Bone marrow (tissue), 2 donors: ENCODE data around the gene ELMO1.
A peak's percentile ranks its signal among the peaks of the same experiment; 100 is the strongest.

Experiments used
- DNase-seq, 2 donors: peaks; one replicate each; lab custom pipeline; 2025; lab: John Stamatoyannopoulos, UW

ELMO1 gene

DNA sequence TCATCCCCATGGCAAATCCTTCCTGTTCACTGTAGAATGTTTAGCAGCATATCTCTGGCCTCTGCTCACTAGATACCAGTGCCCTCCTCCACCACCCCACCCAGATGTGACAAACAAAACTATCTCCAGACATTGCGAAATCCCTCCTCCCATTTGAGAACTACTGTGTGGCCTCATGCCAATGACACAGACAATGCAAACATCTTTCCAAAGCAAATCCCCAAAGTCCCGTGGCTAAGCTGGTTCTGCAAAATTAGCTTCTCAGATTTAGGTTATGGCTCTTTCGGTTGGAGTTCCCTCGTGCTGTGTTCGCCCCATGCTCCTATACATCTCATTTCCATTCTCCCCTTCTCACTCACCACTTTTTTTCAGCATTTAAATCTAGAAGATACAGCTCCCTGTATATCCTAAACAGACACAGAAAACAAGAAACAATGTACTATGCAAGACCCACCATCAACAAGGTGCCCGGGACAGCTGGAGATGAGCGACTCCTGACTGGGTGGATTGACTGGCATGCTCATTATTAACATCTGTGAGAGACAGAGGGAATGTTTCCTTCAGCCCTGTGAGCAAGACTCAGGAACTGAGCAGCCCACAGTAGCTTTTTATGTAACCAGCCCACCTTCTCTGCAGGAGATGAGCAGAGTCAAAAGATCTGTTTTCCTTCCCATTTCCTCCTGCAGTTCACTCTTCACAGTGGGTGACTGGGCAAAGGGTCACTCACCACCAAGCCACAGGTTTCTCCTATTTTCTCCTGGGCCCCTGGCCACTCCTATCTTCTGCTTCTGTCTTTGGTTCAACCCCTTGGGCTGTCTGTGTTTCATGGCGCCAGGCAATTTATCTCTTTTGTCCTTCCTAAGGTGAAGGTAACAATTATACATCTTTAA, 498.7 kb downstream of the ELMO1 start:
- DNase-seq: peak in 1 of 2 donors; percentile 12

DNA sequence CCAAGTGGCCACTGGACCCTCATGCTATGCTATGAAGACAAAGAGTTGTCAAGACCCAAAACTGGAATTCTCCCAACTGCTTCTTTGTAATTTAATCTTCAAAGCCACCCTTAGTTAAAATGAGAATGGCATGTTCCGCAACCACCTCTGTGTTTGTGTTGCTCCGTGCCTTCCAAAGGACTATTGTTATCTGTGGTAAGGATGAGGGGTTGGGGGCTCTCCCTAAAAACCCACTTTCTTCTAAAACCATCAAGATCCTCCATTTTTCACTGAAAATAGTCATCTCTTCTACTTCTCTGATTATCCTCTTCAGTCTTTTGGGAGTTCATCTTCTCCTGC, 502.3 kb downstream of the ELMO1 start:
- no peak for DNase-seq

DNA sequence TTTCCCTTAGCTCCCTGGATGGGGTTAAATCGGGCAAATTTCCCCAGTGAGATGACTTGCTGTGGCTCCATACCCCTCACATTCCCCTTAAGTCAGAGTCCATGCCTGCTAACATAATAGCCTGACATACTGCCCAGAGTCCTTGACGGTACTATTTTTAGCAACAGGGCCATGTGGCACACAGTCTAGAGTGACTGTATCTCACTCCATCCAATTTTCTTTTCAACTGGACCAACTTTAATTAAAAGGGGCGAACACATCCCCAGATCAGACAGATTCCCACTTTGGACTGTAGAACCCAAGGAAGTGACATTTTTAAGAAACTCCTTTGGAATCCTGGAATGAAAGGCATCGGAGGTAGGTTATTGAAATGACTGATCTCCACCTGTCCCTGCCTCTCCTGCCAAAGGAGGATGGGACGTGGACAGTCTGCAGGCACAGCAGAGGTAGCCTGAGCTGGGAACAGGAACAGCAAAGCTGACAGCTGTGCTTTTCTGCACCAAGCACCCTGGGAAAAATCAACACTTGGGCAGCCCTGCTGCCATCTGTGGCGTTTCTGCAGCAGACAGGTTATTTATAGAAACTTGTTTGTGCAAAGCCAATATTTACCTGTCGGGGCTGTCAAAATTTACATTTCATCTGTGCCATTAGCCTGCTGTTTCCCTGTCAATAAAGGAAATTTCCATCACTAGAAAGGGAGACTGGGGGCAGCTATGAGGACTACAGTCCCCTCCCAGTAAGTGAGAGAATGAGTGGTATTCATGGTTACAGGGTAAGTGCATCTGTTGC, 502.9 kb downstream of the ELMO1 start:
- no peak for DNase-seq

DNA sequence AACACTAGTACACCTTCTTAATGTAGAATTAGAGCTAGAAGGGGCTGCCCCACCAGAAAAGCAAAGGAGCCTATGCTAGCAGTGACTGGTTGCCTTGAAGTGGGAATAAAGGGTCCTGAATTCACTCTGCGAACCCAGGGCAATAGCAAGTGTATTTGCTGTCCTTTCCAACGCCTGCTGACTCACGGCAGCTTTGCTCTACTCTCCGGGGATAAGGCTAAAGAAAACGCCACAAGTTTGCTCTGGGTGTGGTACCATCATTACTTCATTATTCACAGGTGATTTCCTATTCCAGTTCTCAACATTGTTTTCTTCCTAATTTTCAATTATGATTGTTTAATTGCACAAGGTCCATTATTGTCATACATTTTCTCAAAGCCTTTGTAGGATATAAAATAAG, 503.8 kb downstream of the ELMO1 start:
- DNase-seq: no peak

DNA sequence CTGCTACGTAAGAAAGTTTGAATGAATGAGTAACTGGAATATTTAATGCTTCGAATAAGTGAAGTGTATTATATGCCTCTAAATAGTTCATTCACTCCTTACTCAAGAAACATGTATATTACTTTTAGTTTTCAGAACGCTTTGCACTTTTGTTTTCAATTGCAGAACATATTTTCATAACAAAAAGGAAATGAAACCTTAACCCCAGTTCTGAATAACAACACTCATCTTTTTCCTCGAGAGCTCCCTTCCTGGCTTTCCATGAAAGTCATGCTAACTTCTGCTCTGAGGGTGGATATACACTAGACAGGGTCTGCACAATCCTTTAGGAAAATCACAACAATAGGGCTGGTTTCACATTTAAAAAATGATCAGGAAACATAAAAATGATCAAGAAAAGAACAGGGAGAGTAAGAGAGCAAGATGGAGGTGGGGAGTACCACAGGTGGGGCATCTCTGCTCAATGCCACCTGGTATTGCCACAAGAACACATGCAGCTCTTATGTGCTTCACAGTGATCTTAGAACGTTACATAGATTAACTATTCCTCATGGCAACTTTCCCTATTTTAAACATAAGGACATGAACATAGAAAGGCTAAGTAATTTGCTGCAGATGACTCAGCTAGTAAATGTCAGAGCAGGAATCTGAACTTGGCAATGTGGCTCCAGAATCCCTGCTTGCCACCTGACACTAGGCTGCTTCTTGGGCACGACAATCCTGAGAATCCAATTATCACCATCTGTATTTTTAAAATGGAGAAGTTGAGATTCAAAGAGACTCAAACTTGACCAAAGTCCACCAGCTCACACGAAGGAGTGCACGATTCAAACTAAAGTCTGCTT, 504.9 kb downstream of the ELMO1 start:
- no peak for DNase-seq

DNA sequence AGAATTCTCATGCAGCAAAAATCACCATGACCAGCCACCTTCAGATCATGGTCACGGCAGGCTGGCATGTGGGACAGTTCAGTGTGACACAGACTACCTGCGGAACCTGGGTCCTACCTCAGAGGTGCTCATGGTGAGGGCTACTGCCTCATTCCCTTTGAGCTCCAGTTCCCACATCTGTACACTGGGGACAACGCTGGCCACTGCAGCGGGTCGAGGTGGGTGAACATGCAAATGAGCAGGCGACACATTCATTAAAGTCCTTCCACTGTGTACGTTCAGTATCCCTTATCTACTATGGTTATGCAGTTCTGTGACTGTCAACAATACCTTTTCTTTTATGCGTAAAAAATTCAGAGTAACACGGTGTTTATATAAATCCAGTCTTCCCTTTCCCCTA, 505.7 kb downstream of the ELMO1 start:
- DNase-seq: no peak

DNA sequence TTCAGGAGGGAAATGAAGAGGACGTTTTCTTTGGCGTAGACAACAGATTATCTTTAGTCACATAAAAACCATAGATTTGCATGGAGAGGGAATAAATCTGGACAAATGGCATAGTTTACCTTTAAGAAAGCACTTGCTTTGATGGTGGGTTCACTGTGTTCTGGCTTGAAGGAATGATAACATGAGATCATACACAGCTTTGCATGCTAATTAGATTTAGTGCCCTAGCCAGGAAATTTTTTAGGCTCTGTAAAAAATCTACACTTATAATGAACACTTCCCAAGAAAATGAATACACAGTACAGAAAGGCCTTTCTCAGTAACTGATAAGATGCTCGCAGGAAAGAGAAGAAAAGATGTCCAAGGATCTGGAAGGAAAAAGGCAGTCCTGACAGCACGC, 506.1 kb downstream of the ELMO1 start:
- DNase-seq: no peak

DNA sequence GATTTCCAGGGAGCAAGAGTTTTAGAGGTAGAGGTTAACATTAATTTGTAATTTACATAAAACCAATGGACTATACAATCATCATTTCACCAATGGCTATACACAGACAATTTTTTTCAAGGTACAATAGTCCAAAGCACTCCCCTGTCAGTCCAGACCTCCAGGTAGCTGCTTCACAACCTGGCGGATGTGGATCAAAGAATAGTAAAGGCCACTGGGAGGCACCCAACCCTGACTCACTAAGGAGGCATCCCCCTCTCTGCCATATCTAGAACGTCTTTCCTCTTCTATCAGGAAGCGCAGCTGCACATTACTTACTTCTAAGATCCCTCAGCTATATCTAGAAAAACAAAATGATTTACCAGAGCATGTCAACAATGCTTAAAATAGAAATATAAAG, 506.6 kb downstream of the ELMO1 start:
- DNase-seq: no peak

DNA sequence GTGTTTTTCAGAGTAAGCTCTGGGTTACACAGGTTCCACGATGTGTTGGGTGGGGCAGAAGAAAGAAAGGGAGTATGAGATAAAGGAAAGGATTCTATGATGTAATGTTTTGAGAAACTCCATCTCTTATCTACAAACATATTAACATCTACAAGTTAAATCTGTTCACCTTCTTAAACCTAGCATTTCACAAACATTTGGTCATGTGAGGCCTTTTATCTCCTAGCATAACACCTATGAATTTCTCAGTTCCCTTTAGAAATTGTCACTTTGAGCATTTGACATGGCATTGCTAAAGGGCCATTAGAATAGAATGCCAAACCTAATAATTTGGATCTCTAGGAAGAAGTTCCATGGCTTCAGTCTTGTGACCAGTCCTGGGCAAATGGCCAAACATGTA, 507.3 kb downstream of the ELMO1 start:
- no peak for DNase-seq

DNA sequence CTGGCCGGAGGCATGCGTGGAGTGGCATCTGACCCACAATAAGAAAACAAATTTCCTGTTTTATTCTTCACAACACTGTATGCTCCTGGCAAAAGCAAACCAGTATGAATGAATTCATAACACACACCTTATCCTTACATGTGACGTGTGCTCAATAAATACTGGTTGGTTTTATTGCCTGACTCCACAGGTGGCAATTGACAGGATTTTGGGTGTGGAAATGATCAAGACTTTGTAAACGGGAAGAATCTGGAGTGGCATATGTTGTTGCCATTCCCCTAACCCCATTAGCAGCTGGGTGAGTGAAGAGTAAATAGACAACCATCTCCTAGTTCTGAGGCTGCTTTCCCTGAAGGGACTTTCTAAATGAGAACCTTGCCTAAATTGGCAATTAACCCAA, 508.8 kb downstream of the ELMO1 start:
- no peak for DNase-seq

DNA sequence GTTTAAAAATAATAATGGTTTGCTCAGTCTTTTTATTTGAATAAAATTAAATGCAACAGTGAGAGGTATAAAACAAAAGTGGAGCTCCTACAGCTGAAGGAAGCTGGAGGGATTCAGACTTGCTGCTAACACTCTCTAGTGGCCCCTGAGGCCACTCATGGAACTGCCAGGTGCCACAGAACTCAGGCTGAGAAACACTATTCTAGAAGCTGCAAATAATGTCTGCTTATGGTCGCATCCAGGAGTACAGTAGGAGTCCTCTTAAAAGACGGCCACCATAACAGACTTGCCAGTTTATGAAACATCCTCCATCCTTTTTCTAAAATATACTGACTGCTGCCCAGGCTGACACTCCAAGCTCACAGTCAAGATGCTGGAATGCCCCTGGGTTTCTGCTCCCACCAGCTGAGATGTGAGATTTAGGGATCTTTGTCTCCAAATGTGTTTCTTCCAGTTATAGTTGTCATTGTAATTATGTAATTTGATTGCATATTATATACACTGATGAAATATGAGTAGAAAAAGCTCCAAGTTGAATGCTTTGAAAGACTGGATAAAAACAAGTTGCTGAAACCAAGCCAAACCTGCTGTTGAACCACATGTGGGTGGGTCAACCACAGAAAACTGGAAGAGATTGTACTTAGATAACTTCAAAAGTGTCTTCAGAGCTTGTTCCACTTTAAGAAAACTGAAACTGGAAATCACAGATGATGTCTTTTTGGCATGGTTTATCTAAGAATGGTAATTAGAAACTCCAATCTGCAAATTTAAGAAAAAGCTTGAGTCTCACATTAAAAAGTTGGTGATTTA, 510.7 kb downstream of the ELMO1 start:
- no peak for DNase-seq

DNA sequence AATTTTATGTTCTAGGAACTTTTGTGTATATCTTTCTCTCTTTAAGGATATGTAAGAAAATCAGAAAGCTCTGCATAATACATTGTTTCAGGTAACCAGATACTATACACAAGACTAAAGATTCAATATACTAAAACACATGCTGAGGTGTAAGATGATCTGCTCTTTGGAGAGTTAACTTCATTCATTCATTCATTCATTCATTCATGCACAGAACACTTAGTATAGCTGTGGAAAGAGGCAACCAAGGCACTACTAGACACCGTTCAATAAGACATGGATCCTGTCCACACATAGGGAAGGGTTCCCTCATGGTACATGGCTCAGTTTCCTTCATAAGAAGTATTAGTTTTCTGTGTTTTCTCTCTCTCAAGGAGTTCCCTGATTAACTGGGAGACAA, 516.8 kb downstream of the ELMO1 start:
- no peak for DNase-seq

DNA sequence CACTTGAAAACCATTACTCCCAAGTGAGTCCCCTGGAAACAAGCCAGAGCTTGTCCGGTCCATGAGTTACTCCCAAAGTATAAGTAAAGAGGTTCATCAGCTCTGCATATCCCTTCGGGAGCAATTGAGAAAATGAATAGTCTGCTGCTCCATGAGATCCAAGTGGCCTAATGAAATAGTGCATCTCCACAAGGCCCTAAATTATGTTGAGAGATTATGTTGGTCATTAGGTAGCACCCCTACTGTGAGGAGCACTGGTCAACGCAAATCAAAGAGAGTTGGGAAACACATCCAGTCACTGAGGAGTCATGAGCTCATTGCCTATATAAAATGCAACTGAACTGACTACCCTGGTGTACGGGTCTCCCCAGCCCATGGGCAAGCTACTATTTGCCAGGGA, 518.9 kb downstream of the ELMO1 start:
- no peak for DNase-seq

DNA sequence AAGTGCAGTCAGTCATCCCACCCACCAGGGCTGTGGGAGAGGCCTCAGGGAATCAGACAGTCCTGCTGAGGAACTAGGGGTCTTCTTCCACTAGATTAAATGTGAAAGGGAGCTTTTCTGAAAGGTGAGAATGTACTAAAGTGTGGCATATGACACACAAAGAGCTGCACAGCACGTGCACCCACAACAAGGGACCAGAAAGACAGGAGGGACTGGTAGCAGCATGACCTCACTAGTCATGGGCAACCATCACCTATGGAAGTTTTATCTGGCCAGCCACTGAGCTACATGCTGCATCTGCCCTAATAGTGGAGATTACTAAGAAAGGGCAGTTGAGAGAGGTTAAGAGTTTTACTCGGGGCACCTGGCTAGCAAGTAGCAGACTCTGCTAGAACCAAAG, 519.9 kb downstream of the ELMO1 start:
- DNase-seq: no peak

DNA sequence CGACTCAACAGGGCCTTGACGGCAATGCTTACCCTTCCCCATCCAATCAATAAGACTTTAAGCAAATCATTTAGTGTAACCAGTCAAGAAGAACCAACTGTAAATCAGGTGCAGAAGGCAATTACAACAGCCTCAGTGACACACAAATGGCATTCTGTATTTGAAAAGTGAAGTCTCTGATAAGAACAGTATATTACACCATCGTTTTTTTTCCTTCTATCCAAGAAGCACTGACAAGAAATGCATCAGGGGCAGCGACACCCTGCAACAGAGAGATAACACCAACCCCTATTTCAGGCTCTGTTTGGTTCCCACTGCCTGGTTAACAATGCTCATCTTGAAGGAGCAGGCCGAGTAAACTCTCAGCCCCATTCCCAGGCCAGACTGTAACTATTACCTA, 520.4 kb downstream of the ELMO1 start:
- no peak for DNase-seq

DNA sequence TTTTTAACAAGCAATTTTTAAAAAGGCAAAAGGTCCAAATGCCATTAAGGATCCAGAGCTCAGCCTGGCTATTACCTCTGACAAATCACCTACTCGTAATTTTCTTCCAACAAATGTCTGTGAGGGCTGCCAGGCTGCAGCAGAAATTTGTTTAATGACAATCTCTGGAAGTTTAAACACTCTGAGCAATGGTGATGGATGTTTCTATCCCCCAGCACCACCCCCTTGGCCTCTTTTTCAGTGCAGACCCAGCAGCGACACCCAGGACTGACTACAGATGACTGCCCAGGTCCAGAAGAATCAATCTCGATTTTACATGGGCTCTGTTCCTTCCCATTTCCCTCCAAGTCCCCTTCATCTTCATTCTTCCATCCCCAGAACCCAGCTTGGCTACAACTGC, 523.0 kb downstream of the ELMO1 start:
- DNase-seq: no peak

DNA sequence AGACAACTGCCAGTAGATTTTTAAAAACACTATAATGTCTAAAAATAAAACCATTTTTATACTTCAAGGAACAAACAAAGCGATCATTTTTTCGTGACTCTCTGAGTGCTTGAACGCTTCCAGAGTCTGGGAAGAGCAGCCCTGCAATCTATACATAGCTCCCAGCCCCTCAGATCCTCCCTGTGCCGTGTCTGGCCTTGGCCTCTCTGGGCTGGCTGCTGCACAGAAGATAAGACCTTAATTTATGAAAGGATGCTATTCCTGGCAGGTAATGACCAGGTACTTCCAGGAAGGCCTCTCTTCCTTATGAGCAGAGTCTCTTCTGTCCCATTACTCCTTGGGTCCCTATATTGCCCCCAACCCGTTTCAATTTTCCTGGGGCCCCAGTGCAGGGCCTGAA, 523.5 kb downstream of the ELMO1 start:
- DNase-seq: no peak

DNA sequence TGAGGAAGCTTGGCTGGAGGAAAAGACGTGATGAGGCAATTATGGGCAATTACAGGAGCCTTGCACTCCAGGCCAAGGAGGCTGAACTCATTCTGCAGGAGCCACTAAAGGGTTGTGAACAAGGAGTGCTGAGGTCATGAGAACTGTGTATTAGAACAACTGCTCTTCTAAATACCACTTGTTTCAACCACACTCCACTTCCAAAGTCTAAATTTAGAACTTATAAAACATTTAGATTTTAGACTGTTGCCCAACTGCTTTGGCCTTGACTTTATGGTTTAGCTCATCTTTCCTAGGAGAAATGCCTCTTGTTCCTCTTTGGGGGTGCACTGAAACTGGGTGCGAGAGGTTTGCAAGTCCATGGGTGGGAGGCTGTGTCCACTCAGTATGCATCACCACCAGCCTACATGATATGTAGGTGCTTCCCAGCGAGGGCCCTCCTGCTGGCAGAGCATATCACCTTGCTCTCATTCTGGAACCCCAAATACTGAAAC, 524.7 kb downstream of the ELMO1 start:
- no peak for DNase-seq

DNA sequence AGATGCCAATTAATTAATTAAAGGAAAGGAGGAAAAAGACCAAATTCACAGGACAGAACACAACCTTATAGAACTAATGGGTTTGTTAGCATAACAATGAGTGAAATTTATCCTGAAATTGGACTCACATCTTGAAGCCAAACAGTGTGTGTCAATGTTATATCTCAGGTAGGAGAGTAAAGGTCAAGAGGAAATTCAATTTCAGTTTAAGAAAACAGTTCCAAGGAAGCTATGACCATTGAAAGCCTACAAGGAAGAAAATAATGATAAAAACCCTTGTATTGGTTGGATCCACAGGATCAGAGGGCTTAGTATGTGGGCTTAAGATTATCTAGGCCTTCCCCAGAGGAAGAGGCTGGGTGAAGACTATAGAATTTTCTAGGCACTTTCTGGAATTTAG, 525.5 kb downstream of the ELMO1 start:
- DNase-seq: no peak

DNA sequence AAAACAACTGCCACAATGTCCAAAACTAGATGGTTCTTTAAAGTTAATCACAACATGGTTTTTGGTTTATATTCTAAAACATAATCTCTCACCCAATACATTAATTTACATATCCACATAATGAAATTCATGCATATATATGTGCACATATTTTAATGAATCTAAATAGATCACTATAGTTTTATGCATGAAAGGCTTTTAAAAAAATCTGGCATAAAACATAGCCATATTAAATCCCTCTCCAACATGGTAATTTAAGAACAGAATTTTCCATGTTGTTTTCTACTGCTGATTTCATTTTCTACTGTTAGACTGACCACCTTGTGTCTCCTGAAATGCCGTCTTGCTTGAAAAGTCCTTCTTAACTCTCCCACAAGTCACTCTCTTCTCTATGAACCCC, 528.2 kb downstream of the ELMO1 start:
- no peak for DNase-seq

DNA sequence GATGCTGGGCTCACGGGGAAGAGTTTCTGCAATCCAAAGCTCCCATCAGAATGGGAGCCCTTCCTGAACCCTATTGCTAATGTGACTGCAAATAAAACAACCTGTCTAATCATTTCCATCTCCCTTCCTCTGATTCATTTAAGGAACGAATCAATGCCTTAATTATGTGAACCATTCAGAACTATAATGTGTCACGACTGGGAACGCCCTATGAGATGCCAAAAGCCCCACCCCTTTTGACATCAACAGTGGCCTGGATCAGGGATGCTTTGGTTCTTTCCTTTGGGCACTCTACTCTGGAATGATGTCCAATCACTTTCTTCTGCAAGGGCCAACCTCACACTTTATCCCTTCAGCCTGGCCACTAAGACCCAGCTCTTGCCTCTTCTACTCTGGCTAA, 528.9 kb downstream of the ELMO1 start:
- no peak for DNase-seq

DNA sequence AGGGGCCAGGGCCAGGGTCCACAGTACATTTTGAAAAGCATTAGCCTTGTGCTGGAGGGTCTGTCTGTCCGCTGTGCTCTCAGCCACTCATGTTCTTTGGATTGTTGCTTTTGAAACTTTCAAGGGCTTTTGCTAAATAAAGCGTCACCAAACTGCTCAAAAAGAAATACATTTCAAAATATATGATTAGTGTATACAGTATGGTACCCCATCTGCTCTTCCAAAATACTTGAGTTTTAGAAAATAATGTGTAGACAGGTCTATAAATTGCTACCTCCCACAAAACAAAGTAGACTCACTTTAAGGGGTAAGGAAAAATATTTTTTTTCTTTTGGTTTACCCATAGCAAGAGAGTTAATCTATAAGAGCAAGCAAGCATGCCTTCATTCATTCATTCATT, 530.1 kb downstream of the ELMO1 start:
- DNase-seq: no peak
